Activated CD4-positive, alpha-beta T cell treated with anti-CD3 and anti-CD28 coated beads for 4 hours (primary cell): ENCODE data around the gene PPM1M.
A peak's percentile ranks its signal among the peaks of the same experiment; 100 is the strongest.
"Not testable (repeated sequence)": the region's sequence is repeated elsewhere in the genome, so short reads cannot be mapped to it uniquely, and the experiment has no call there.

ENCODE experiments used
- DNase-seq, 2 donors: peaks; one replicate each; pipeline ENCODE4 v3.0.0-alpha.2; 2020

PPM1M gene

GRCh38 chr3:52248165-52248541, 2.6 kb downstream of the PPM1M start:
- DNase-seq, result no peak

DNA sequence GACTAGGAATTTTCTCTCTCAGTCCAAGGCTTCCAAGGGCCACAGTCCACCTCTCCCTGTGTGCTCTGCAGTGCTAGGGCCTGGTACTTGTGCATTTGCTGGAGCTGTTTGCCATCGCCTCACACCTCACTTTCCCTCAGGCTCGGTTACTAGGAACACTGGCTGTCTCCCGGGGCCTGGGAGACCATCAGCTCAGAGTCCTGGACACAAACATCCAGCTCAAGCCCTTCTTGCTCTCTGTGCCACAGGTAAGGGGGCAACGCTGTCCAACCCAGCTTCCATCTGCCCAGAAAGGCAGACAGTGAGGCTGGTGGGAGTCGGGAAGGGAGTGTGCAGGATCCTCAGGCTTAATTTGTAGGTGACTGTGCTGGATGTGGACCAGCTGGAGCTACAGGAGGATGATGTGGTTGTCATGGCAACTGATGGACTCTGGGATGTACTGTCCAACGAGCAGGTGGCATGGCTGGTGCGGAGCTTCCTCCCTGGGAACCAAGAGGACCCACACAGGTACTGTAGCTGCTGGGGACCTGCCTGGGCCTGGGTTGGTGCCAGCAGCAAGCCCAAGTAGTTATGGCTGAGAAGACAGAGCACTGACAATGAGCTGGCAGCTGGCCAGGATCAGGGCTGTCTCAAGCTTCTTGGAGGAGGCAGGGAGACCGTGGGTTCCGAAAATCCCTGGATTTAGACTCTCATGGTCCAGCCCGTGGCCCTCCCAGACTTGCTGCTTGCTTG, 3.4 kb downstream of the PPM1M start:
- no peak for DNase-seq

DNA sequence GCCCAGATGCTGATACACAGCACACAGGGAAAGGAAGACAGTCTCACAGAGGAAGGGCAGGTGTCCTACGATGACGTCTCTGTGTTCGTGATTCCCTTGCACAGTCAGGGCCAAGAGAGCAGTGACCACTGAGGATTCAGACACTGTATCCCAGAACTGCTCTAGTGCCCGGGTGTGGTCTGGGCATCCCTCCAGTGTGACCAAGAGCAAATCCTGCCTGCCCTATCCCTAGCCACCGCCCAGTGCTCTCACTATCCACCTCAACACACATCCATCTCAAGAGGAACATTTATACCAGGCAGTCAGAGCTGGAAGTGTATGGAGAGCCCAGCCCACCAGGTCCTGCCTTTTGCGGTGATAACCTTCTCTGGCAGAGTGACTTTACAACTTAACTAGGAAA, 4.1 kb downstream of the PPM1M start:
- DNase-seq, result no peak

GRCh38 chr3:52250122-52250521, 4.6 kb downstream of the PPM1M start:
- no peak for DNase-seq

- peak; percentile 83 to 88 for DNase-seq
Measured at GRCh38 chr3:52253314-52254304, 8.1 kb downstream of the PPM1M start.

DNA sequence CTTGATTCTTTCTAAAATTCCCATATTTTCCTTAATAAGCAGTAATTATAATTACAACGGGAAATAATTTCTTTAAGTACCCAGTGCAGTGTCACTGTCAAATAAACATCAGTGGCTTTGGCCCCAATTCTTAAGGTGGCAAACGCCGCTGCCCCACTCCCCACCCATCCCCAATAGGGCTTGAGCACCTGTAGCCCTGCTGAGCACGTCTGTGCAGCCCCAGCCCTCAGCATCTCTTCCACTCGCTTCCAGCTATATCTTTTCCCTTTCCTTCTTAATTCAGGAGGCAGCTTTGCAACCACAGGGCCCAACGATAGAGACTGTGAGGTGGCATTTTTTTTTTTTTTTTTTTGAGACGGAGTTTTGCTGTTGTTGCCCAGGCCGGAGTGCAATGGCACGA, 9.0 kb downstream of the PPM1M start:
- no peak for DNase-seq

DNA sequence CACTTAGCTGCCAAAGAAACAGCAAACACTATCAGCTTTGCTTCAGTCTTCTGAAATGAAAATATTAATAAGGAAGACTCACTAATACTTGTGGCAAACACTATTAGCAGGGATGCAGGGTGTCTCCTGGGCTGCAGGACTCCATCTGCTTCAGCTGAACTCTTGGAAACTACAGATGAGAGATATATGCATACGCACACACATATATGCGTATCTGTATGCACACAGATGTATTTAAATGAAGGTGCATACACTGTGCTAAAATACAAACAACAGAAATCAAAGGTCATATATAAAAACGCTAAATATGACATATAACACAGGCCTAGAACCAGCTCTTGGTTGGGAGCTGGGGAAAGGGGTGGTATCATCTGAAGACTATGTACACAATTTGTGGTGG, 10.6 kb downstream of the PPM1M start:
- DNase-seq, result no peak

DNA sequence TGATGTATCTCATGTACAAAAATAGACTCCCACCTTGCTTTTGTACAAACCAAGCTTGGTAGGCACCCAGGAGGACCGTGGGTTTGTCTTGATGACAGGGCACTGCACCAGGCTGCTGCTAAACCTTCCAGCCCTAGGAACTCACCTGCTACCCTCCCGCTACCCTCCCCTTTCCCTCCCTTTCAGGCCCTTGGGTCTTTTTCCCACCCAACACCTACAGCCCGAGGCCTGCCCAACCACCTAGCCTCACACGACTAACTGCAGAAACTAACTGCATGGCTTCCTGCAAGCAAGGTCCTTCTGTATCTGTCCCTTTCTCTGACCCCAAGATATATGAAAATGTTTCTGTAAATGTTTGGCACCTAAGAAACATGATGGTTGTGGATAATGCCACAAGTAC, 11.1 kb downstream of the PPM1M start:
- DNase-seq, result no peak

GRCh38 chr3:52257911-52258310, 12.4 kb downstream of the PPM1M start:
- DNase-seq, result no peak

DNA sequence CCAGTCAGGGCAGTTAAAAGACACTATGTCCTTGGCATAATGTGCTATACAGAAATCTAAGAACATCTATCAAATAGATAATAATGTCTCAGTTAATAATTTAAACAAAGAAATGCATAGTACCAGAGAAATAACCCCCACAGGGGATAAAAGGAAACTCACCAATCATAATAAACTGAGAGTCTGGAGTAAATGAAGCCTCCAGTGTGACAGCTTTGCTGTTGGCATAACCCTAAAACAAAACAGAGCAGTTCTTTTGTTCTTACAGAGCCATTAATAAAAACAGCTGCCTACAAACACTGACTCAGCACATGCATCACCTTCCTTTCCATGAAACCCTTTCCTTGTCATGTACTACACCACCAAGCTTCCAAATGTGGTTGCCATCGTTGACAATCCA, 13.5 kb downstream of the PPM1M start:
- no peak for DNase-seq

DNA sequence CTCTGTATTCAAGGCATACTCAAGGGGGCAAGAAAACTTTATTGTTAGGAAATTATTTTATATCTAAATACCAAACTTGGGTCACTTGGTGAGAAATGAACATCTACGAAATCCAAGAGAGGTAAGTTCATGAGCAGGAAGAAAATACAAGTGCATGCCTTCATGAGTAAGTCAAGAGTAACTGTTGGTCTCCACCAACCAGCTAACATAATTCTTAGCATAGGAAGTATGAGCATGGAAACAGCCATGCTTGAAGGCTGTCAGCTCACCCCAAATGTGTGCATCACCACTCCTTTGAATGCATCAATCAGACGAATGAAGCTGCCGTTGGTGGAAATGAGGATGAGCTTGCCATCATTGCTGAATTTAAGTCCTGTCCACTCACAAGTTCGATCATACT, 13.9 kb downstream of the PPM1M start:
- DNase-seq, result no peak

DNA sequence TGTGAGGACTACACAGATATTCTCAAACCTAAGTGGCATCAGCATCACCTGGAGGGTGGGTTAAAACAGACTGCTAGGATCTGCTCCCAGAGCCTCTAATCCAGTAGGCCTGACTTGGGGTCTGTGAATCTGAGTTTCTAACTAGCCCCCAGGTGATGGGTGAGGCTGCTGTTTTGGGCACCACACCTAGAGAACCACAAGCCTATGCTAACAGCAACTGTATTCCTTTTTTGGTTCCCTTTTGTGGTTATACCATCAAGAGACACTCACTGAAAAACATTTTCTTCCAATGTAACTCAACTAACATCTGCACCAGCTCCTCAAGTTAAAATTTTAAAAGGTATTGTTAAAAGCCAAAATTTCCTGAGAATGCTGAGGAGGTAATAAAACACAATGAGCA, 16.9 kb downstream of the PPM1M start:
- DNase-seq, result no peak

- DNase-seq, result no peak
Measured at GRCh38 chr3:52265387-52265786, 19.8 kb downstream of the PPM1M start.

DNA sequence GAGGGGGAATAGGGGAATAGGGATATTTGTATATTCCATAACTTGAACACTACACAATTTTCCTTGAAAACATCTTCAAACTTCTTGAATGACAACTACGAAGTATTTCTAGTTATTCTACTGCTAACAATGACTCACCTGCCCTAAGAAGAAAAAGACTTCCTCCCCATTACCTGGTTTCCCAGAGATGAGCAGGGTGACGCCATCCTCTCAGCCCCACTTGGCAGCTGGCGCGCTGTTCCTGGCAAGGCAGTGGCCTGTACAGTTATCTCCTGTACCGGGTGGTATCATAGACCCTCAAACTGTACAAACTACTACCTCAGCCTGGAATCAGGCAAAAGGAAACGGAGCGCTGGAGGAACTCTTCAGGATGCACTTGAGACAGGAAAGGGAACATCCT, 22.5 kb downstream of the PPM1M start:
- peak; percentile 68 to 72 for DNase-seq

DNA sequence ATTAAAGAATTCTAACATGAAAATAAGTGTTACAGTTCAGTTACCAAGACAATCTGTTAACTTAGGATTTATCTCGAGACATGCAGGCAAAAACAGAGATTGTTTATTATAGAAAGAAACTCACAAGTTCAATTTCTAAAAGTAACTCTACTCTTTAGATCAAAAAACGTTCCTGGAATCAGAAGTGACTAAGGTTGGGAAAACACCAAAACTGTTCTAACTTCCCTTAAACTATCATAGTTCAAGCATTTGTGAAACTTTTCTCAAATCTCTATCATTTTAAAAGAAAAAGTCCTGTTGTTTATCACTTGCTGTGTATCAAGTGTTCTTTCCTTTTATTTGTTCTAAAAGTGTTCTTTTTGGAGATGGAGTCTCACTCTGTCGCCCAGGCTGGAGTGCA, 24.2 kb downstream of the PPM1M start:
- no peak for DNase-seq

- no peak for DNase-seq
Measured at GRCh38 chr3:52270252-52270754, 24.7 kb downstream of the PPM1M start.

GRCh38 chr3:52272172-52272571, 26.6 kb downstream of the PPM1M start:
- DNase-seq, result not testable (repeated sequence)

GRCh38 chr3:52272831-52273230, 27.3 kb downstream of the PPM1M start:
- no peak for DNase-seq

- DNase-seq, result not testable (repeated sequence)
Measured at GRCh38 chr3:52274781-52275180, 29.2 kb downstream of the PPM1M start.

DNA sequence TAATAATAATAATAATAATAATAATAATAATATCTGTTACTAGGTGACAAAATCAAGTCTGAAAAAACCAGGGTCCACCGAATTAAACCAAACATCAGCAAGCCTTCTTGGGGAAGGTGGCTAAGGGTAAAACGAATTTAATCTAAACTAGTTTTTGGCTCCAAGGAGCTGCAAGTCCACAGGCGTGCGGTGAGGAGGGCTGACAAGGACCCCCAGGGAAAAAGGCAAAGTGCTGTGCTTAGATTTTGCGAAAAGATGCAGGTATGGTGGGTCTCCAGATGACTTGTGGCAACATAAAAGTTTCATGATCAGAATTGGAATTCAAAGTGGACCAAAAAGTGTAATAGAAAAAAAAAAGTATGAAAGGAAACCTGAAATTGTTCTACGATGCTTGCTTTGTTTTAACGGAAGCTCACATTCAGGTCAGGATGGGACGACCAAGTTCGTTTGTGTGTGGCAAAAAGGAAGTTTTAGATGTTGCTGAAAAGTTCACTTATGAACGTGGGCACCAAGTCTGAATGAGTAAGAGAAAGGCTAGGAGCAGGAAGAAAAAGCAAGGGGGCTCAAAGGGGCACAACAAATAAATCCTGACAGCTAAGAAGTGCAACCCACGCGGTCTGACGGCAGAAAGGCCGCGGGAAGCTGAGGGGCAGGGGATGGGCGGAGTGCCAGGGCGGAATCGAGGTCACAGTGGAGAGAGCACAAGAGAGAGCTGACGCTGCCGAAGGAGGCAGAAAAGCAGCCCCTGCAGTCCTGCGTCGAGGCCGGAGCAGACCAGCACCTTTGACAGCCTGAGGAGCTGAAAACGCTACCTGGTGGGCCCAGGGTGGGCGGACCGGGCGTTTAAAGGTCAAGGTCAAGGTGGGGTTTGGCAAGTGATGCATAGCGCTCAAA, 31.8 kb downstream of the PPM1M start:
- peak; percentile 74 to 79 for DNase-seq

DNA sequence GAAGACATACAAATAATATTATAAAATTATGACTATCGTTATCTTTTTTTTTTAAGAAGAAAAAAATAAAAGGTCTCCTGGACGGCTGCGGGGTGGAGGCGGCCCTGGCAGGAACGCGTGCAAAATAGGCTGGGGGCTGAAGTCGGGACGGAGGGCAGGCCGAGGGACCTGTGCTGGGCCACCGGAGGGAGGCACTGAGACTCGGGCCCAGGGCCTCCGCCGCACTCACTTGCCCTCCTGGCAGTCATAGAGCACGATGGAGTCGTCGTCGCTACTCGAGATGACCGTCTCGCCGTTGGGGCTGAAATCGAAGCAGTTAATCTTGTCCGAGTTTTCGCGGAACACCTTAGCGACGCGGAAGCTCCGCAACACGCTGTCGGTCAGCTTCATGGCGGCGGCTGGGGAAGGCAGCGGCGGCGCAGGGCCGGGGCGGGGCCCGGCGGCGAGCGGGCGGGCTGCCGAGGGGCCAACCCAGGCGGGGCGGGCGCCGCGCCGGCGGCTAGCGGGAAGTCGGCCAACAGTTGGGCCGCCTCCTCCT, 32.5 kb downstream of the PPM1M start:
- DNase-seq, result peak in 1 of 2 donors; percentile 51

- peak; percentile 98 for DNase-seq
Measured at GRCh38 chr3:52278510-52279069, 33.0 kb downstream of the PPM1M start, which contains the start of gene WDR82. WDR82 (minus strand) TSS chr3:52278649; CDS start chr3:52278361, 288 bp downstream.
